A549 (cell line): ENCODE results near the gene TGM6. TPM values are rescaled to one million over a fixed set of nuclear protein-coding genes. Genes with fewer than 3 reads are reported as not detected.
A peak's percentile ranks its signal among the peaks of the same experiment; 100 is the strongest.

Source experiments
- BCL3 ChIP-seq: fragments of >200 bp; sonication (Bioruptor Twin); formaldehyde crosslinking; IDR thresholded peaks from 3 replicates; pipeline ENCODE4 v1.6.1; 2016
- CBX2 ChIP-seq: fragments of 200-600 bp; sonication (generic); IDR thresholded peaks from 2 replicates; pipeline ENCODE4 v1.6.1; 2016; ENCODE audit warnings: low read depth, mild to moderate bottlenecking, borderline replicate concordance
- CHD2 ChIP-seq: fragments of 150-350 bp; IDR thresholded peaks from 2 replicates; pipeline ENCODE4 v1.6.1; 2014; ENCODE audit warnings: low read length; ENCODE audit not compliant: partially characterized antibody
- CHD4 ChIP-seq: fragments of 200-600 bp; sonication (generic); IDR thresholded peaks from 2 replicates; pipeline ENCODE4 v1.6.1; 2016; ENCODE audit warnings: antibody characterized with exemption, mild to moderate bottlenecking, borderline replicate concordance
- CTCF ChIP-seq: fragments of >200 bp; sonication (Bioruptor Twin); formaldehyde crosslinking; IDR thresholded peaks from 3 replicates; pipeline ENCODE4 v1.5.1; 2016
- EHF ChIP-seq: fragments of 250-450 bp; sonication (Bioruptor Pico); IDR thresholded peaks from 2 replicates; pipeline ENCODE4 v1.5.0; 2020; ENCODE audit warnings: mild to moderate bottlenecking
- EHMT2 ChIP-seq: fragments of 200-600 bp; sonication (generic); IDR thresholded peaks from 2 replicates; pipeline ENCODE4 v1.6.1; 2016; ENCODE audit warnings: antibody characterized with exemption, low read depth, mild to moderate bottlenecking, moderate library complexity
- EP300 ChIP-seq, 2 experiments: fragments of >200 bp; sonication (Bioruptor Twin); formaldehyde crosslinking; IDR thresholded peaks; 2 replicates in 1 of 2; 3 replicates in 1 of 2; pipeline ENCODE4 v1.6.1; 2016 to 2017
- ESRRA ChIP-seq: fragments of 150-350 bp; IDR thresholded peaks from 2 replicates; pipeline ENCODE4 v1.6.1; 2014; ENCODE audit warnings: mild to moderate bottlenecking, low read length, borderline replicate concordance
- FOSL2 ChIP-seq, 2 experiments: fragments of 450-650 bp in 1 of 2; fragments of >200 bp in 1 of 2; sonication (Bioruptor Twin) in 1 of 2; formaldehyde crosslinking; IDR thresholded peaks; 2 replicates each; pipeline versions ENCODE4 v1.5.0 to v1.6.1; 2016 to 2020; ENCODE audit warnings: mild to moderate bottlenecking in 1 of 2, moderate library complexity in 1 of 2
- FOXS1 ChIP-seq: fragments of 250-450 bp; sonication (Bioruptor Pico); IDR thresholded peaks from 2 replicates; pipeline ENCODE4 v1.5.0; 2020; ENCODE audit warnings: mild to moderate bottlenecking, moderate library complexity
- HMGXB4 ChIP-seq: fragments of 250-450 bp; sonication (Bioruptor Pico); IDR thresholded peaks from 2 replicates; pipeline ENCODE4 v1.5.0; 2021; ENCODE audit warnings: mild to moderate bottlenecking, moderate library complexity, borderline replicate concordance
- HOXB13 ChIP-seq: fragments of 250-450 bp; sonication (Bioruptor Pico); IDR thresholded peaks from 2 replicates; pipeline ENCODE4 v1.5.0; 2020; ENCODE audit warnings: low read depth, mild to moderate bottlenecking, moderate library complexity
- HOXB5 ChIP-seq: fragments of 250-450 bp; sonication (Bioruptor Pico); IDR thresholded peaks from 2 replicates; pipeline ENCODE4 v1.5.0; 2020; ENCODE audit warnings: mild to moderate bottlenecking, moderate library complexity
- JUN ChIP-seq, 2 experiments: fragments of >200 bp; sonication (Bioruptor Twin); formaldehyde crosslinking; IDR thresholded peaks; 2 replicates in 1 of 2; 3 replicates in 1 of 2; pipeline ENCODE4 v1.6.1; 2016 to 2017
- MAX ChIP-seq: IDR thresholded peaks from 2 replicates; pipeline ENCODE4 v1.6.1; 2012
- MAZ ChIP-seq: fragments of 150-350 bp; IDR thresholded peaks from 2 replicates; pipeline ENCODE4 v1.6.1; 2014; ENCODE audit warnings: antibody characterized with exemption, low read depth, low read length, borderline replicate concordance
- NFE2L2 ChIP-seq: fragments of 150-350 bp; conservative IDR thresholded peaks from 2 replicates; pipeline ENCODE4 v1.6.1; 2014; ENCODE audit warnings: low read length
- NR3C1 ChIP-seq: fragments of >200 bp; sonication (Bioruptor Twin); formaldehyde crosslinking; IDR thresholded peaks from 3 replicates; pipeline ENCODE4 v1.6.1; 2017
- PBX3 ChIP-seq: IDR thresholded peaks from 2 replicates; pipeline ENCODE4 v1.6.1; 2012
- POLR2A ChIP-seq: IDR thresholded peaks from 2 replicates; pipeline ENCODE4 v1.6.1; 2012; ENCODE audit warnings: mild to moderate bottlenecking, low read length
- POLR2AphosphoS2 ChIP-seq: conservative IDR thresholded peaks from 2 replicates; pipeline ENCODE4 v1.6.1; 2012; ENCODE audit warnings: low read length, improper control_type of control experiment, inconsistent platforms
- RAD21 ChIP-seq, 2 experiments: fragments of >200 bp in 1 of 2; sonication (Bioruptor Twin) in 1 of 2; formaldehyde crosslinking in 1 of 2; IDR thresholded peaks in 1 of 2; conservative IDR thresholded peaks in 1 of 2; 2 replicates in 1 of 2; 3 replicates in 1 of 2; pipeline ENCODE4 v1.6.1; 2012 to 2018; ENCODE audit warnings: inconsistent platforms in 1 of 2
- RARB ChIP-seq: fragments of 250-450 bp; sonication (Bioruptor Pico); IDR thresholded peaks from 2 replicates; pipeline ENCODE4 v1.8.0; 2021; ENCODE audit warnings: mild to moderate bottlenecking, moderate library complexity
- RCOR1 ChIP-seq: fragments of 150-350 bp; IDR thresholded peaks from 2 replicates; pipeline ENCODE4 v1.6.1; 2014; ENCODE audit warnings: antibody characterized with exemption, low read length, low read depth
- REST ChIP-seq: fragments of 200-600 bp; sonication (generic); IDR thresholded peaks from 2 replicates; pipeline ENCODE4 v1.6.1; 2016; ENCODE audit warnings: antibody characterized with exemption, mild to moderate bottlenecking, moderate library complexity
- RNF2 ChIP-seq: fragments of 200-600 bp; sonication (generic); IDR thresholded peaks from 2 replicates; pipeline ENCODE4 v1.6.1; 2016; ENCODE audit warnings: low read depth, mild to moderate bottlenecking, antibody characterized with exemption, moderate library complexity, borderline replicate concordance
- USF2 ChIP-seq: fragments of 450-650 bp; IDR thresholded peaks from 2 replicates; pipeline ENCODE4 v1.6.1; 2014; ENCODE audit warnings: antibody characterized with exemption
- ZC3H11A ChIP-seq: fragments of 450-650 bp; IDR thresholded peaks from 2 replicates; pipeline ENCODE4 v1.6.1; 2014; ENCODE audit warnings: antibody characterized with exemption, mild to moderate bottlenecking
- ZFP36 ChIP-seq: fragments of 450-650 bp; IDR thresholded peaks from 2 replicates; pipeline ENCODE4 v1.6.1; 2014; ENCODE audit warnings: borderline replicate concordance; ENCODE audit not compliant: partially characterized antibody
- ZNF302 ChIP-seq: fragments of 250-450 bp; sonication (Bioruptor Pico); IDR thresholded peaks from 2 replicates; pipeline ENCODE4 v1.9.0; 2021; ENCODE audit warnings: inconsistent platforms, mild to moderate bottlenecking, moderate library complexity
- polyA plus RNA-seq, 4 experiments: library from polyadenylated mRNA; depleted of rRNA in 3 of 4; stranded (reverse); fragments of >200 nt; fragmentation: RNase III in 1 of 4; extraction: RNeasy Plus Mini Kit Qiagen cat#74134 plus additional on column Dnase treatment in 1 of 4; gene quantifications; 2 replicates in 3 of 4; 3 replicates in 1 of 4; pipeline ENCODE4 v1.2.3, GENCODE V29; 2011 to 2017

TGM6 gene
- polyA plus RNA-seq, 2 of the 4 experiments (the other 2 are of a cell fraction) = not detected

- TF ChIP-seq CTCF (no peak), EP300 (IDR thresholded peaks at IDR 0.05) (no peak), CBX2 (no peak), ZNF302 (CRISPR knock-in tag) (no peak), ZC3H11A (no peak), JUN (IDR thresholded peaks at IDR 0.05) (peak; percentile 97 to 100), CHD4 (no peak), EHF (CRISPR knock-in tag) (no peak; the same call in 1 of the 2 replicates), PBX3 (peak; percentile 66), ESRRA (no peak), EHMT2 (no peak), BCL3 (peak; percentile 97), MAX (peak; percentile 99), MAZ (no peak; the same call in 1 of the 2 replicates), CHD2 (no peak), HMGXB4 (CRISPR knock-in tag) (peak; percentile 97), USF2 (no peak), ZFP36 (no peak), POLR2AphosphoS2 (no peak), RAD21 (conservative IDR thresholded peaks at IDR 0.05 in 1 of 2, IDR thresholded peaks at IDR 0.05 in 1 of 2) (no peak), HOXB5 (CRISPR knock-in tag) (no peak; the same call in 1 of the 2 replicates), NR3C1 (no peak), FOXS1 (CRISPR knock-in tag) (0 out of 2 replicates have a peak, but pooled peaks have one; percentile 12), RCOR1 (no peak), NFE2L2 (no peak), FOSL2 (IDR thresholded peaks at IDR 0.05) (no peak), FOSL2 (CRISPR knock-in tag; IDR thresholded peaks at IDR 0.05) (no peak), REST (peak; percentile 42; the same call in 1 of the 2 replicates), RARB (CRISPR knock-in tag) (no peak), HOXB13 (CRISPR knock-in tag) (no peak), RNF2 (no peak), POLR2A (peak; percentile 91)
Observed at GRCh38 chr20:2470423-2471193, 89.9 kb downstream of the TGM6 start, which contains the start of gene SNRPB (continued).
